Stimulated activated CD4-positive, alpha-beta T cell treated with anti-CD3 and anti-CD28 coated beads, Interleukin-4, amount 100 ng/mL, for 1 hour (primary cell): ENCODE results near the gene SKOR1.

Source experiments
- DNase-seq: peaks from one replicate; pipeline ENCODE4 v3.0.0-alpha.2; 2020

The SKOR1 gene

GRCh38 chr15:67819636-67820035 lies 5.7 kb upstream of the SKOR1 start:
- no peak for DNase-seq

GRCh38 chr15:67820122-67820991 lies 5.0 kb upstream of the SKOR1 start:
- DNase-seq = no peak

GRCh38 chr15:67820992-67821783 lies 4.1 kb upstream of the SKOR1 start:
- DNase-seq = peak; percentile 34

GRCh38 chr15:67821784-67822440 lies 3.4 kb upstream of the SKOR1 start:
- no peak for DNase-seq

GRCh38 chr15:67822537-67823313 lies 2.6 kb upstream of the SKOR1 start:
- DNase-seq = no peak

- DNase-seq = no peak
Measured at GRCh38 chr15:67823314-67824196, 1.8 kb upstream of the SKOR1 start.

- DNase-seq = no peak
Measured at GRCh38 chr15:67824197-67824968, 926 bp upstream of the SKOR1 start.

GRCh38 chr15:67825881-67826716 lies 790 bp downstream of the SKOR1 start:
- peak; percentile 17 for DNase-seq

GRCh38 chr15:67826717-67827561 lies 1.6 kb downstream of the SKOR1 start:
- DNase-seq = no peak

GRCh38 chr15:67827562-67828277 lies 2.4 kb downstream of the SKOR1 start:
- DNase-seq = no peak

GRCh38 chr15:67828278-67828968 lies 3.1 kb downstream of the SKOR1 start:
- DNase-seq = no peak

- no peak for DNase-seq
Measured at GRCh38 chr15:67828969-67829646, 3.8 kb downstream of the SKOR1 start.

GRCh38 chr15:67829647-67830504 lies 4.6 kb downstream of the SKOR1 start:
- DNase-seq = no peak

GRCh38 chr15:67831363-67831762 lies 6.1 kb downstream of the SKOR1 start:
- no peak for DNase-seq

- DNase-seq = no peak
Measured at GRCh38 chr15:67832031-67832551, 6.8 kb downstream of the SKOR1 start.
